ENCODE results near the gene ZYG11A.

DNA sequence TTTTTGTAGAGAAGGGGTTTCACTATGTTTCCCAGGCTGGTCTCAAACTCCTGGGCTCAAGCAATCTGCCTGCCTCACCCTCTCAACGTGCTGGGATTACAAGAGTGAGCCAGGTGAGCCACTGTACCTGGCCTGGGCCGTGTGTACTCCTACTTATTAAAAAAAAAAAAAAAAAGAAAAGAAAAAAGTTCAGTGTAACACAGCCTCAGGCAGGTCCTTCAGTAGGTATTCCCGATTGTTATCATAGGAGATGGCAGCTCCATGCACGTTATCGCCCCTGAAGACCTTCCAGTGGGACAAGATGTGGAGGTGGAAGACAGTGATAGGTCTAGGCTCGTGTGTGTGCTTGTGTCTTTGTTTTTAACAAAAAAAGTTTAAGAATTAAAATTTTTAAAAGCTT, 75.6 kb downstream of the ZYG11A start:
- TF ChIP-seq CTCF (IDR thresholded peaks at IDR 0.05; ENCODE audit: low read depth, low read length, poor library complexity, severe bottlenecking): no peak
- no peak for TF ChIP-seq EZH2phosphoT487 (IDR thresholded peaks at IDR 0.05; ENCODE audit: borderline replicate concordance, low read length)
